K562 (cell line): ENCODE results near the gene STK32C. TPM values are rescaled to one million over a fixed set of nuclear protein-coding genes. Genes with fewer than 3 reads are reported as not detected.

Experiments
- ATAC-seq: fragments of 200-7000 bp; cut with Tn5 transposase; 3 replicates; pipeline ENCODE4 v1.9.1; 2020; ENCODE audit warnings: moderate library complexity
- BruUV-seq: library from RNA; stranded (reverse); fragments of 400-500 nt; replicated peaks from 2 replicates; lab custom pipeline; 2021; lab: Mats Ljungman, UMichigan
- CTCF ChIA-PET: fragments of 300-600 bp; formaldehyde crosslinking; extraction: SDS; loops from one replicate; lab custom pipeline; 2021; ENCODE audit warnings: low intra/inter-chr PET ratio; lab: Yijun Ruan, JAX
- POLR2A ChIA-PET: fragments of 300-600, 350-650 bp; sonication (Branson Sonifier 250); formaldehyde crosslinking; extraction: SDS; loops from one replicate; lab custom pipeline; 2021; ENCODE audit warnings: antibody characterized with exemption, inconsistent platforms; lab: Yijun Ruan, JAX
- DNase-seq, 4 experiments: peaks; one replicate each; pipeline versions ENCODE4 v3.0.0 to v3.0.0-alpha.2; 2011 to 2018; ENCODE audit warnings: low spot score in 3 of 4, mixed read lengths in 3 of 4; ENCODE audit errors: extremely low read depth in 1 of 4
- FAIRE-seq: peaks from 2 replicates; lab custom pipeline; 2011; peaks lifted over from hg19 to GRCh38; lab: Jason Lieb, UNC
- H2AFZ ChIP-seq: 2 replicates; pipeline ENCODE4 v1.6.0; 2011; ENCODE audit warnings: low read depth, low read length, control low read depth, inconsistent platforms
- H3K27ac ChIP-seq: fragments of 200-600 bp; 3 replicates; pipeline ENCODE4 v1.8.0; 2011; ENCODE audit warnings: low read depth, mild to moderate bottlenecking, control low read depth, inconsistent platforms, low read length, moderate library complexity, mixed read lengths; ENCODE audit errors: extremely low read depth
- H3K27me3 ChIP-seq, 2 experiments: fragments of 300-600 bp in 1 of 2; 2 replicates in 1 of 2; 3 replicates in 1 of 2; pipeline versions ENCODE4 v1.6.0 to v1.8.0; 2011; ENCODE audit warnings: inconsistent platforms in 2 of 2, low read length in 2 of 2, mild to moderate bottlenecking in 1 of 2, mixed read lengths in 1 of 2, moderate library complexity in 1 of 2; ENCODE audit not compliant: control insufficient read depth in 2 of 2, insufficient read depth in 2 of 2
- H3K36me3 ChIP-seq: fragments of 300-600 bp; 3 replicates; pipeline ENCODE4 v1.8.0; 2011; ENCODE audit warnings: mild to moderate bottlenecking, low read length, inconsistent platforms; ENCODE audit not compliant: control insufficient read depth, insufficient read depth
- H3K4me1 ChIP-seq, 2 experiments: fragments of 200-600 bp in 1 of 2; replicated peaks in 1 of 2; 2 replicates in 1 of 2; 3 replicates in 1 of 2; pipeline versions ENCODE4 v1.5.1 to v1.8.0; 2011; ENCODE audit warnings: inconsistent platforms in 2 of 2, low read length in 2 of 2, mild to moderate bottlenecking in 1 of 2, mixed read lengths in 1 of 2, moderate library complexity in 1 of 2; ENCODE audit not compliant: control insufficient read depth in 2 of 2, insufficient read depth in 2 of 2
- H3K4me2 ChIP-seq: 2 replicates; pipeline ENCODE4 v1.6.1; 2011; ENCODE audit warnings: low read length, control low read depth, inconsistent platforms, mixed read lengths; ENCODE audit not compliant: insufficient read depth
- H3K4me3 ChIP-seq: fragments of 200-600 bp; sonication (generic), shearing (Covaris generic); 2 replicates; pipeline ENCODE4 v1.5.1; 2016; ENCODE audit warnings: control low read depth, inconsistent platforms
- H3K79me2 ChIP-seq: fragments of 200-600 bp; 3 replicates; pipeline ENCODE4 v1.8.0; 2011; ENCODE audit warnings: low read length, inconsistent platforms; ENCODE audit not compliant: control insufficient read depth, insufficient read depth
- H3K9ac ChIP-seq, 2 experiments: 2 replicates each; pipeline versions ENCODE4 v1.6.0 to v1.6.1; 2011; ENCODE audit warnings: low read depth in 2 of 2, low read length in 2 of 2, control low read depth in 1 of 2, inconsistent platforms in 1 of 2, mild to moderate bottlenecking in 1 of 2, mixed read lengths in 1 of 2; ENCODE audit not compliant: insufficient read depth in 1 of 2
- H3K9me1 ChIP-seq: one replicate; pipeline ENCODE4 v1.6.0; 2011; ENCODE audit warnings: inconsistent platforms, mild to moderate bottlenecking, low read length, moderate library complexity; ENCODE audit not compliant: control insufficient read depth, insufficient read depth
- H3K9me3 ChIP-seq: replicated peaks from 2 replicates; pipeline ENCODE4 v1.5.1; 2011; ENCODE audit warnings: low read depth, low read length, inconsistent platforms; ENCODE audit not compliant: control insufficient read depth, insufficient read depth
- H4K20me1 ChIP-seq: replicated peaks from 2 replicates; pipeline ENCODE4 v1.6.1; 2011; ENCODE audit warnings: low read length, inconsistent platforms, mixed read lengths; ENCODE audit not compliant: control insufficient read depth, insufficient read depth
- BRD9 ChIP-seq: fragments of 450-650 bp; IDR thresholded peaks from 2 replicates; pipeline ENCODE4 v1.6.1; 2018; ENCODE audit warnings: low read depth; ENCODE audit not compliant: partially characterized antibody
- CREBBP ChIP-seq: IDR thresholded peaks from one replicate; pipeline ENCODE4 v1.6.1; 2012; ENCODE audit warnings: low read depth, mild to moderate bottlenecking, control low read depth, inconsistent platforms, low read length
- CTCF ChIP-seq, 3 experiments: IDR thresholded peaks in 2 of 3; conservative IDR thresholded peaks in 1 of 3; 2 replicates each; pipeline ENCODE4 v1.5.1; 2011 to 2012; ENCODE audit warnings: low read length in 3 of 3, mild to moderate bottlenecking in 3 of 3, control low read depth in 2 of 3, improper control_type of control experiment in 1 of 3, inconsistent platforms in 1 of 3, low read depth in 1 of 3, mixed read lengths in 1 of 3, moderate library complexity in 1 of 3; ENCODE audit not compliant: insufficient read depth in 2 of 3
- ID3 ChIP-seq, 2 experiments: fragments of 250-450 bp in 1 of 2; fragments of 450-650 bp in 1 of 2; sonication (Bioruptor Pico) in 1 of 2; IDR thresholded peaks; 2 replicates each; pipeline versions ENCODE4 v1.6.1 to v1.8.0; 2016 to 2021; ENCODE audit warnings: mild to moderate bottlenecking in 2 of 2, moderate library complexity in 2 of 2, missing compliant biosample characterization in 1 of 2, missing genetic modification characterization in 1 of 2
- WGBS: fragments of 100-300 bp; shearing (Covaris generic); methylation state at CpG from one replicate; pipeline ENCODE4 v1.1.6; 2016; ENCODE audit warnings: low coverage, mixed read lengths; ENCODE audit not compliant: insufficient coverage; ENCODE audit errors: missing lambda C conversion rate; 5-methylcytosine and 5-hydroxymethylcytosine counted together
- in situ Hi-C: fragments of 300-500 bp; cut with MboI; formaldehyde crosslinking; loops from 4 replicates; pipeline ENCODE4 v1.15.0; 2018; ENCODE audit warnings: inconsistent platforms, mixed read lengths
- intact Hi-C: fragments of 100-400 bp; cut with micrococcal nuclease; formaldehyde crosslinking; loops from 2 replicates; pipeline ENCODE4 v1.14.2; 2022
- polyA plus RNA-seq, 8 experiments: library from polyadenylated mRNA; depleted of rRNA in 4 of 8; stranded (reverse) in 5 of 8; unstranded in 3 of 8; fragments of >200 nt; fragmentation: Nextera tagmentation in 2 of 8; fragmentation: Illumina TruSeq in 1 of 8; extraction: Ambion mirVana in 2 of 8; extraction: Trizol in 1 of 8; gene quantifications; 2 replicates each; pipeline versions ENCODE4 v1.2.1 to v1.2.3, GENCODE V29; 2011 to 2014; ENCODE audit warnings: inconsistent platforms in 1 of 8, missing spikeins in 1 of 8
- total RNA-seq, 7 experiments: library from RNA; depleted of rRNA in 6 of 7; stranded (reverse); fragments of >200 nt in 6 of 7; fragmentation: Illumina TruSeq in 2 of 7; extraction: Trizol in 2 of 7; gene quantifications; 2 replicates each; pipeline versions ENCODE4 v1.2.1 to v1.2.3, GENCODE V29; 2011 to 2021; ENCODE audit warnings: low replicate concordance in 1 of 7

STK32C gene
- total and polyA plus RNA-seq, 9 of the 15 experiments (the other 6 are each of a cell fraction or from before 2014, with no cell fraction given) = 1.5 to 20.9 (median 6.5) TPM

GRCh38 chr10:132253092-132253687, 54.6 kb downstream of the STK32C start (continued):
- TF ChIP-seq ID3 (CRISPR knock-in tag; IDR thresholded peaks at IDR 0.05) (no peak), ID3 (tag; IDR thresholded peaks at IDR 0.05) (no peak)
- TF ChIP-seq, all 486 proteins: peak for 0

GRCh38 chr10:132252412-132252811, 55.3 kb downstream of the STK32C start:
- BruUV-seq = no TSS peak
- ChIA-PET POLR2A (no interaction called here), CTCF (no interaction called here)
- intact Hi-C loops (no loop called here), in situ Hi-C loops (no loop called here)
- no peaks in the 10 kb centered on the region for H4K20me1 ChIP-seq
- no peaks in the 10 kb centered on the region for H3K36me3 ChIP-seq
- peaks cover 0 to 34% of the 10 kb centered on the region in 2 experiments; a peak in 2 of 5 replicates for H3K27me3 ChIP-seq
- no peaks in the 10 kb centered on the region for H3K79me2 ChIP-seq
- no peaks in the 10 kb centered on the region for H3K9me1 ChIP-seq
- no peaks in the 10 kb centered on the region for H3K9me3 ChIP-seq
- 5% methylated on average over 7 of the region's 17 CpGs for WGBS
- TF ChIP-seq CREBBP (no peak), CTCF (IDR thresholded peaks at IDR 0.05 in 2 of 3, conservative IDR thresholded peaks at IDR 0.05 in 1 of 3; ENCODE audit: insufficient read depth in 2 of 3, low read depth in 1 of 3, low read length in 3 of 3) (peak in 2 of 3 experiments; percentile 29 to 37; a peak in 1 of 6 replicates), BRD9 (no peak)
- FAIRE-seq (no peak), ATAC-seq (peak; percentile 40; the same call in 2 of the 3 replicates), DNase-seq (peak; percentile 16 to 28 (median 24))
- no peak overlapping the region for H2AFZ ChIP-seq
- no peak overlapping the region for H3K4me2 ChIP-seq
- no peak overlapping the region for H3K4me3 ChIP-seq
- peaks cover 4 to 33% of the 10 kb centered on the region in 2 experiments; a peak in 3 of 5 replicates for H3K4me1 ChIP-seq
- no peak overlapping the region for H3K27ac ChIP-seq
- no peak overlapping the region for H3K9ac ChIP-seq
